Left lung (tissue), 10 donors: ENCODE results near the gene OR6Q1. TPM values are rescaled to one million over a fixed set of nuclear protein-coding genes. Genes with fewer than 3 reads are reported as not detected.

Source experiments
- ATAC-seq: fragments of 200-7000 bp; cut with Tn5 transposase; one replicate; pipeline ENCODE4 v1.9.1; 2020; ENCODE audit warnings: moderate library complexity
- DNase-seq, 4 donors: peaks; one replicate each; pipeline ENCODE4 v3.0.0-alpha.2; 2013 to 2020
- H3K27ac ChIP-seq, 2 donors: fragments of 200-600 bp; sonication (generic) in 1 of 2; one replicate each; pipeline versions ENCODE4 v1.5.0 to v1.8.0; 2020 to 2021
- H3K27me3 ChIP-seq, 2 donors: fragments of 200-600 bp; sonication (generic) in 1 of 2; one replicate each; pipeline versions ENCODE4 v1.5.0 to v1.8.0; 2020 to 2021
- H3K36me3 ChIP-seq, 2 donors: fragments of 200-600 bp; sonication (generic) in 1 of 2; one replicate each; pipeline versions ENCODE4 v1.5.0 to v1.8.0; 2020 to 2021
- H3K4me1 ChIP-seq, 2 donors: fragments of 200-600 bp; one replicate each; pipeline ENCODE4 v1.8.0; 2021
- H3K4me3 ChIP-seq, 2 donors: fragments of 200-600 bp; sonication (generic) in 1 of 2; one replicate each; pipeline versions ENCODE4 v1.5.0 to v1.8.0; 2020 to 2021; ENCODE audit warnings: mild to moderate bottlenecking in 1 of 2
- H3K9me3 ChIP-seq, 2 donors: fragments of 200-600 bp; sonication (generic) in 1 of 2; one replicate each; pipeline versions ENCODE4 v1.5.0 to v1.8.0; 2020 to 2021
- CTCF ChIP-seq, 2 donors: fragments of 200-600 bp; sonication (generic) in 1 of 2; IDR thresholded peaks; one replicate each; pipeline versions ENCODE4 v1.5.0 to v1.8.0; 2021; ENCODE audit warnings: antibody characterized with exemption in 2 of 2
- intact Hi-C, 2 donors: fragments of 100-400 bp; cut with DNase I; formaldehyde crosslinking; loops; one replicate each; pipeline versions ENCODE4 v1.11.2 to v1.14.2; 2022
- polyA plus RNA-seq, 6 donors: library from polyadenylated mRNA; unstranded; fragments of 120-200 nt; gene quantifications; one replicate each; pipeline ENCODE4 v1.2.1, GENCODE V29; 2013; ENCODE audit not compliant: insufficient read length in 6 of 6
- total RNA-seq, 2 donors: library from RNA; stranded (reverse); fragmentation: NEBNext Ultra II Directional; extraction: Animal tissue kit (Norgen Biotek cat#: 25700); gene quantifications; one replicate each; pipeline ENCODE4 v1.2.1, GENCODE V29; 2021
- donor health status: DM: no; HTN: yes; CAD: no.
- donor health status: DM: no; HTN: no; CAD: no.

OR6Q1 gene
- total and polyA plus RNA-seq, 8 donors, result not detected

GRCh38 chr11:58075781-58076180 is 45.0 kb downstream of the OR6Q1 start:
- DNase-seq (no peak), ATAC-seq (no peak)
- intact Hi-C loops, result no loop called here
- H3K4me1 ChIP-seq, result no peaks in the 10 kb centered on the region
- no peak overlapping the region for H3K27ac ChIP-seq
- H3K9me3 ChIP-seq, result no peaks in the 10 kb centered on the region
- TF ChIP-seq CTCF (IDR thresholded peaks at IDR 0.05), result no peak
- no peak overlapping the region for H3K4me3 ChIP-seq
- H3K36me3 ChIP-seq, result no peaks in the 10 kb centered on the region
- H3K27me3 ChIP-seq, result no peaks in the 10 kb centered on the region

Other genes with a start within 250 kb of the OR6Q1 start
- gene OR9Q1, start 7.1 kb upstream of the OR6Q1 start, total RNA-seq, result not detected
- under 1 TPM in 1 of 6 donors, not detected in 5; 0.07 TPM for gene OR9Q1, start 7.1 kb upstream of the OR6Q1 start, polyA plus RNA-seq
- not detected for gene OR9I1, start 94.6 kb downstream of the OR6Q1 start, total RNA-seq
- gene OR9I1, start 94.6 kb downstream of the OR6Q1 start, polyA plus RNA-seq, result not detected
- not detected for gene OR9Q2, start 158.1 kb downstream of the OR6Q1 start, total RNA-seq
- not detected for gene OR9Q2, start 158.1 kb downstream of the OR6Q1 start, polyA plus RNA-seq
- not detected for gene OR1S2, start 173.2 kb downstream of the OR6Q1 start, total RNA-seq
- not detected for gene OR1S2, start 173.2 kb downstream of the OR6Q1 start, polyA plus RNA-seq
- gene OR1S1, start 181.8 kb downstream of the OR6Q1 start, total RNA-seq, result not detected
- not detected for gene OR1S1, start 181.8 kb downstream of the OR6Q1 start, polyA plus RNA-seq
- gene OR10Q1, start 198.0 kb downstream of the OR6Q1 start, total RNA-seq, result not detected
- gene OR10Q1, start 198.0 kb downstream of the OR6Q1 start, polyA plus RNA-seq, result under 1 TPM in 4 of 6 donors, not detected in 2; 0.14 to 0.26 (median 0.18) TPM
- not detected for gene OR10W1, start 237.3 kb downstream of the OR6Q1 start, total RNA-seq
- not detected for gene OR10W1, start 237.3 kb downstream of the OR6Q1 start, polyA plus RNA-seq